ENCODE data around the gene EEF1G.

The EEF1G gene

GRCh38 chr11:62542111-62542745, 31.5 kb downstream of the EEF1G start:
- TF ChIP-seq, protein P1, sequence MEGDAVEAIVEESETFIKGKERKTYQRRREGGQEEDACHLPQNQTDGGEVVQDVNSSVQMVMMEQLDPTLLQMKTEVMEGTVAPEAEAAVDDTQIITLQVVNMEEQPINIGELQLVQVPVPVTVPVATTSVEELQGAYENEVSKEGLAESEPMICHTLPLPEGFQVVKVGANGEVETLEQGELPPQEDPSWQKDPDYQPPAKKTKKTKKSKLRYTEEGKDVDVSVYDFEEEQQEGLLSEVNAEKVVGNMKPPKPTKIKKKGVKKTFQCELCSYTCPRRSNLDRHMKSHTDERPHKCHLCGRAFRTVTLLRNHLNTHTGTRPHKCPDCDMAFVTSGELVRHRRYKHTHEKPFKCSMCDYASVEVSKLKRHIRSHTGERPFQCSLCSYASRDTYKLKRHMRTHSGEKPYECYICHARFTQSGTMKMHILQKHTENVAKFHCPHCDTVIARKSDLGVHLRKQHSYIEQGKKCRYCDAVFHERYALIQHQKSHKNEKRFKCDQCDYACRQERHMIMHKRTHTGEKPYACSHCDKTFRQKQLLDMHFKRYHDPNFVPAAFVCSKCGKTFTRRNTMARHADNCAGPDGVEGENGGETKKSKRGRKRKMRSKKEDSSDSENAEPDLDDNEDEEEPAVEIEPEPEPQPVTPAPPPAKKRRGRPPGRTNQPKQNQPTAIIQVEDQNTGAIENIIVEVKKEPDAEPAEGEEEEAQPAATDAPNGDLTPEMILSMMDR (conservative IDR thresholded peaks at IDR 0.05; ENCODE audit: control insufficient read depth, insufficient read depth, low read depth, low read length) = no peak
- no peak for DNase-seq (ENCODE audit: low read depth)
- H3K4me3 ChIP-seq (ENCODE audit: control insufficient read depth, low read depth, low read length) = peak overlapping the region; percentile 98

- H3K4me3 ChIP-seq (ENCODE audit: control insufficient read depth, low read depth, low read length) = peak overlapping the region; percentile 98
- peak; percentile 33 for DNase-seq (ENCODE audit: low read depth)
These were observed 32.6 kb downstream of the EEF1G start for GRCh38 chr11:62540804-62541701.

DNA sequence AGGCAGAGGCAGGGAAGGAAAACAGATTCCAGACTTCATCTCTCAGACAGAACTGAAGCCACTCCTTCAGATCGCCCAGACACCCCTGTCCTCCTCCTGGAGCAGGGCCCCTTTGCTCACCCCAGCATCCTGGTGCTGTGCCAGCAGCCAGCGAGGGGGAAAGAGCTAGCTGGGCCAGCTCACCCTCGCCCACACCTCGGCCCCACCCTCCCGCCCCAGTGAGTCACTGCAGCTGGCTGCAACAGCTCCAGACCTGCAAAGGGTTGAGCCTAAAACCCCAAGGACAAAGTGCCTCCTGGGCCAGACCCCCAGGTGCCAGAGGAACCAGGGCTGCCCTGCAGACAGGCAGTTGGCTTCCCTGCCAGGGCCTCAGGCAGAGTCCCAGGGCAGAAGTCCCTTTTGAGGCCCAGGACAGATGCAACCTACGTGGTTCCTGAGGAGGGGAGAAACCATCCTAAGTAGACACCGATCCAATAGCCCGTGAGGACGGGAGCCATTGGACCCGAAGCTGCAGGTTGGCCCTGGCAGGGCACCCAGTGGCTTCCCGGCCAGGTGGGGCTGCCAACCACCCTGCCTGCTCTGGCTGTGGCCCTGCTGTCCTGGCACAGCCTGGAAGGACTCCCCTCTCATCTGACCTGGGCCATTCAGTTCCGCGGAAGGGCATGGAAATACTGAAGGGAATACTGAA, 34.3 kb downstream of the EEF1G start:
- DNase-seq (ENCODE audit: low read depth) = peak; percentile 93
- peak overlapping the region; percentile 43 for H3K4me3 ChIP-seq (ENCODE audit: control insufficient read depth, low read depth, low read length)

More at GRCh38 chr11:62540804-62541701, 32.6 kb downstream of the EEF1G start:
- TF ChIP-seq, protein P1 (conservative IDR thresholded peaks at IDR 0.05; ENCODE audit: control insufficient read depth, insufficient read depth, low read depth, low read length) = no peak

GRCh38 chr11:62538470-62539237, 35.0 kb downstream of the EEF1G start:
- TF ChIP-seq, protein P1 (conservative IDR thresholded peaks at IDR 0.05; ENCODE audit: control insufficient read depth, insufficient read depth, low read depth, low read length) = no peak

More for the DNA sequence above, 34.3 kb downstream of the EEF1G start:
- TF ChIP-seq, protein P1 (conservative IDR thresholded peaks at IDR 0.05; ENCODE audit: control insufficient read depth, insufficient read depth, low read depth, low read length) = no peak

GRCh38 chr11:62536301-62536957, 37.3 kb downstream of the EEF1G start:
- DNase-seq (ENCODE audit: low read depth) = no peak
- TF ChIP-seq, protein P1 (conservative IDR thresholded peaks at IDR 0.05; ENCODE audit: control insufficient read depth, insufficient read depth, low read depth, low read length) = no peak

More at GRCh38 chr11:62538470-62539237, 35.0 kb downstream of the EEF1G start:
- H3K4me3 ChIP-seq (ENCODE audit: control insufficient read depth, low read depth, low read length) = peak overlapping the region; percentile 43
- DNase-seq (ENCODE audit: low read depth) = no peak

More at GRCh38 chr11:62536301-62536957, 37.3 kb downstream of the EEF1G start:
- no peak overlapping the region for H3K4me3 ChIP-seq (ENCODE audit: control insufficient read depth, low read depth, low read length)
